ENCODE measurements around the gene RTL3.

The RTL3 gene

GRCh38 chrX:78614264-78614663, 44.9 kb downstream of the RTL3 start:
- no peak for DNase-seq

All from activated naive CD4-positive, alpha-beta T cell treated with anti-CD3 and anti-CD28 coated beads, Interleukin-2, amount 50 U/mL, for 16 hours (primary cell).